Suprapubic skin (tissue), 4 donors: Measurements from ENCODE around the gene THEM4. TPM values are rescaled to one million over a fixed set of nuclear protein-coding genes. Genes with fewer than 3 reads are reported as not detected.

Experiments
- total RNA-seq, 4 donors: library from RNA; depleted of rRNA; stranded (reverse); fragments of >200 nt; gene quantifications; one replicate each; pipeline ENCODE4 v1.1.0, GENCODE V29; 2016

Gene THEM4
- total RNA-seq, 4 donors from 2014 or later, result 6.7 to 31.5 (median 8.9) TPM

Other genes starting within 250 kb of the THEM4 start
- not detected for gene CELF3, start 192.7 kb downstream of the THEM4 start, total RNA-seq
- not detected for gene RIIAD1, start 188.0 kb downstream of the THEM4 start, total RNA-seq
- gene MRPL9, start 146.0 kb downstream of the THEM4 start, total RNA-seq, result 10 to 100 TPM; 52.8 to 77.5 (median 59.4) TPM
- gene TDRKH, start 119.0 kb downstream of the THEM4 start, total RNA-seq, result 1 to 10 TPM; 1.2 to 4.1 (median 3.1) TPM
- 1 to 10 TPM in 1 of 4 donors, under 1 TPM in 3; 0.38 to 2.7 (median 0.81) TPM for gene LINGO4, start 104.1 kb downstream of the THEM4 start, total RNA-seq
- 10 to 100 TPM; 29.0 to 73.8 (median 43.0) TPM for gene RORC, start 77.7 kb downstream of the THEM4 start, total RNA-seq
- 1 to 10 TPM in 3 of 4 donors, under 1 TPM in 1; 0.68 to 7.3 (median 2.1) TPM for gene C2CD4D, start 69.7 kb downstream of the THEM4 start, total RNA-seq
- 10 to 100 TPM; 29.1 to 89.7 (median 64.3) TPM for gene THEM5, start 55.8 kb downstream of the THEM4 start, total RNA-seq
- gene S100A10, start 84.3 kb upstream of the THEM4 start, total RNA-seq, result 100 to 1,000 TPM; 109 to 247 (median 171) TPM
- gene S100A11, start 127.5 kb upstream of the THEM4 start, total RNA-seq, result 100 to 1,000 TPM; 431 to 722 (median 606) TPM
- gene TCHHL1, start 179.6 kb upstream of the THEM4 start, total RNA-seq, result 1 to 10 TPM in 3 of 4 donors, not detected in 1; 1.7 to 4.4 (median 3.3) TPM
- gene TCHH, start 205.9 kb upstream of the THEM4 start, total RNA-seq, result 10 to 100 TPM in 3 of 4 donors, 1 to 10 TPM in 1; 7.0 to 71.9 (median 37.2) TPM
- gene RPTN, start 249.7 kb upstream of the THEM4 start, total RNA-seq, result 10 to 100 TPM in 3 of 4 donors, 1 to 10 TPM in 1; 9.0 to 40.3 (median 18.2) TPM